ENCODE measurements around the gene SLC5A10. TPM values are rescaled to one million over a fixed set of nuclear protein-coding genes. Genes with fewer than 3 reads are reported as not detected.

The SLC5A10 gene
- polyA plus RNA-seq, 3 donors, result 0.10 to 0.17 (median 0.12) TPM

- TF ChIP-seq CTCF (IDR thresholded peaks at IDR 0.05), result no peak
- Mint-ChIP-seq H3K4me1 (peaks cover 18% of the 10 kb centered on the region), H3K9me3 (no peaks in the 10 kb centered on the region), H3K36me3 (peaks cover 36 to 50% of the 10 kb centered on the region in 2 donors), H3K27me3 (ENCODE audit: low read depth in 3 of 3) (peaks cover 0 to 1% (median 0%) of the 10 kb centered on the region in 3 donors), H3K27ac (peak overlapping the region in 1 of 7 donors; percentile 73), H3K4me3 (no peak overlapping the region)
- intact Hi-C loops (cut with micrococcal nuclease), result no loop called here
- Histone ChIP-seq H3K36me3 (replicated peaks in 1 of 2; ENCODE audit: control insufficient read depth in 1 of 2, insufficient read depth in 2 of 2, low read length in 2 of 2) (peaks cover 33 to 55% of the 10 kb centered on the region in 2 donors), H3K4me1 (ENCODE audit: control insufficient read depth in 1 of 2, insufficient read depth in 2 of 2, low read length in 2 of 2) (peaks cover 7 to 8% of the 10 kb centered on the region in 2 donors), H3K9ac (ENCODE audit: insufficient read depth, low read length, poor library complexity, severe bottlenecking) (no peak overlapping the region), H3K79me2 (ENCODE audit: insufficient read depth, low read length) (no peaks in the 10 kb centered on the region), H3K27ac (ENCODE audit: low read depth in 1 of 2, low read length in 2 of 2) (no peak overlapping the region), H3K4me3 (replicated peaks in 1 of 3; ENCODE audit: low read depth in 2 of 3, low read length in 3 of 3) (no peak overlapping the region), H2AFZ (ENCODE audit: insufficient read depth, low read depth, low read length, poor library complexity, severe bottlenecking) (no peak overlapping the region), H3K4me2 (replicated peaks; ENCODE audit: extremely low read depth, low read length, poor library complexity, severe bottlenecking) (no peak overlapping the region), H3K9me3 (replicated peaks in 1 of 2; ENCODE audit: control insufficient read depth in 1 of 2, insufficient read depth in 1 of 2, low read length in 2 of 2) (no peaks in the 10 kb centered on the region), H4K20me1 (ENCODE audit: insufficient read depth, low read length) (no peaks in the 10 kb centered on the region), H3K27me3 (ENCODE audit: control insufficient read depth in 2 of 2, insufficient read depth in 2 of 2, low read length in 2 of 2) (no peaks in the 10 kb centered on the region)
- no peak for DNase-seq
- WGBS (ENCODE audit: insufficient coverage), result 100% methylated on average over 1 of the region's 1 CpG
Observed at GRCh38 chr17:18925187-18925586, 26.8 kb upstream of the SLC5A10 start.

GRCh38 chr17:18928628-18929125, 23.3 kb upstream of the SLC5A10 start:
- peaks cover 0 to 1% (median 0%) of the 10 kb centered on the region in 7 donors for H3K9me3 Mint-ChIP-seq
- Histone ChIP-seq H3K79me2 (ENCODE audit: insufficient read depth, low read length) (no peaks in the 10 kb centered on the region), H3K9me3 (replicated peaks in 1 of 2; ENCODE audit: control insufficient read depth in 1 of 2, insufficient read depth in 1 of 2, low read length in 2 of 2) (no peaks in the 10 kb centered on the region), H3K4me1 (ENCODE audit: control insufficient read depth in 1 of 2, insufficient read depth in 2 of 2, low read length in 2 of 2) (no peaks in the 10 kb centered on the region), H3K27ac (ENCODE audit: low read depth in 1 of 2, low read length in 2 of 2) (no peak overlapping the region), H3K4me3 (replicated peaks in 1 of 3; ENCODE audit: low read depth in 2 of 3, low read length in 3 of 3) (no peak overlapping the region), H3K9ac (ENCODE audit: insufficient read depth, low read length, poor library complexity, severe bottlenecking) (no peak overlapping the region), H3K27me3 (ENCODE audit: control insufficient read depth in 2 of 2, insufficient read depth in 2 of 2, low read length in 2 of 2) (no peaks in the 10 kb centered on the region), H3K36me3 (replicated peaks in 1 of 2; ENCODE audit: control insufficient read depth in 1 of 2, insufficient read depth in 2 of 2, low read length in 2 of 2) (peaks cover 44 to 68% of the 10 kb centered on the region in 2 donors), H2AFZ (ENCODE audit: insufficient read depth, low read depth, low read length, poor library complexity, severe bottlenecking) (no peak overlapping the region), H3K4me2 (replicated peaks; ENCODE audit: extremely low read depth, low read length, poor library complexity, severe bottlenecking) (no peak overlapping the region), H4K20me1 (ENCODE audit: insufficient read depth, low read length) (no peaks in the 10 kb centered on the region)
- H3K4me1 Mint-ChIP-seq, result peaks cover 13% of the 10 kb centered on the region
- no peak overlapping the region for H3K27ac Mint-ChIP-seq
- DNase-seq, result no peak
- H3K27me3 Mint-ChIP-seq (ENCODE audit: low read depth in 3 of 3), result peaks cover 0 to 2% (median 1%) of the 10 kb centered on the region in 3 donors
- peaks cover 47 to 65% of the 10 kb centered on the region in 2 donors for H3K36me3 Mint-ChIP-seq
- intact Hi-C loops (cut with micrococcal nuclease), result no loop called here
- H3K4me3 Mint-ChIP-seq, result no peak overlapping the region
- 95% methylated on average over 4 of the region's 9 CpGs for WGBS (ENCODE audit: insufficient coverage)
- TF ChIP-seq CTCF (IDR thresholded peaks at IDR 0.05), result no peak
